Pulmonary artery endothelial cell (primary cell): ENCODE measurements around the gene IMPA2. TPM values are rescaled to one million over a fixed set of nuclear protein-coding genes. Genes with fewer than 3 reads are reported as not detected.
A peak's percentile ranks its signal among the peaks of the same experiment; 100 is the strongest.
"Not testable (repeated sequence)": the region's sequence is repeated elsewhere in the genome, so short reads cannot be mapped to it uniquely, and the experiment has no call there.

Source experiments
- DNase-seq: peaks from one replicate; pipeline ENCODE4 v3.0.0-alpha.2; 2011; ENCODE audit warnings: low read depth, low spot score
- total RNA-seq: library from RNA; depleted of rRNA; stranded (reverse); fragments of >200 nt; gene quantifications from 2 replicates; pipeline ENCODE4 v1.2.3, GENCODE V29; 2014

The IMPA2 gene
- total RNA-seq, 1 donor from 2014 or later, result 6.7 TPM

- no peak for DNase-seq
These were observed 87.6 kb downstream of the IMPA2 start for GRCh38 chr18:12068950-12069320.

DNA sequence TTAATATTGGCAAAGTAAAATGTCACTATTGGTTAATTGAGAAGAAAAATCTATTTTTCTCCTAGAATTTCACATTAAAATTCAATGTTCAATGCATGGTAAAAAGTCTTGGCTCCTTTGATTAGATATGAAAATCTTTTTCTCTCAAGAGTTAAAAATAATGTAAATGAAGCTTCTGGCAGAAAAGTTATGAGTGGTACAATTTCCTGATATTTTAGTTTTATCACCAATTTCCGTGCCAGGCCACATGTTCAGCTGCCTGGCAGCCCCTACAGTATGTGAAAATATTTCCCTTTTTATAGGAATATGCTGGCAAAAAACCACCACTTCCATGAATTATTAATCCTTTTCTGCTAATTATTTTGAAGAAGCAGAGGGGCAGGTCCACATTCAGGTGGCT is 89.8 kb downstream of the IMPA2 start:
- DNase-seq, result not testable (repeated sequence)

- DNase-seq, result no peak
These were observed 91.7 kb downstream of the IMPA2 start for GRCh38 chr18:12072996-12073395.

DNA sequence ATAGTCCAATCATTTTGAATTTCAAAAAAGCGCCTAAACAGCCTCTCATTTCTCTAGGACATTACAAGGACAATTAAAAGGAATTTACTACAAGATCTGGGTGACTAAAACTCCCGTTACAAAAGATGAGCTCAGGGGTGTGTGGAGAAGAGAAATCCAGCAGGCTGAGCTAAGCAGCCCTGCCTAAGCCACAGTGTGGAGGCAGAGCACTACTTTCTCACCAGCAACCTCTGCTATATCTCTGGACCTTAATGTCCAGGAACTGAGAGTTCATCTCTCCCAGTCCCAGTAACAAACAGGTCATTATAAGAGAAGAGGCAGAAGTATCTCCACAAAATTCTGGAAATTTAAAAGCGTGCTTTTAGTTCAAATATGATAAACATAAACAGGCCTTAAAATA is 93.4 kb downstream of the IMPA2 start:
- DNase-seq, result no peak

DNA sequence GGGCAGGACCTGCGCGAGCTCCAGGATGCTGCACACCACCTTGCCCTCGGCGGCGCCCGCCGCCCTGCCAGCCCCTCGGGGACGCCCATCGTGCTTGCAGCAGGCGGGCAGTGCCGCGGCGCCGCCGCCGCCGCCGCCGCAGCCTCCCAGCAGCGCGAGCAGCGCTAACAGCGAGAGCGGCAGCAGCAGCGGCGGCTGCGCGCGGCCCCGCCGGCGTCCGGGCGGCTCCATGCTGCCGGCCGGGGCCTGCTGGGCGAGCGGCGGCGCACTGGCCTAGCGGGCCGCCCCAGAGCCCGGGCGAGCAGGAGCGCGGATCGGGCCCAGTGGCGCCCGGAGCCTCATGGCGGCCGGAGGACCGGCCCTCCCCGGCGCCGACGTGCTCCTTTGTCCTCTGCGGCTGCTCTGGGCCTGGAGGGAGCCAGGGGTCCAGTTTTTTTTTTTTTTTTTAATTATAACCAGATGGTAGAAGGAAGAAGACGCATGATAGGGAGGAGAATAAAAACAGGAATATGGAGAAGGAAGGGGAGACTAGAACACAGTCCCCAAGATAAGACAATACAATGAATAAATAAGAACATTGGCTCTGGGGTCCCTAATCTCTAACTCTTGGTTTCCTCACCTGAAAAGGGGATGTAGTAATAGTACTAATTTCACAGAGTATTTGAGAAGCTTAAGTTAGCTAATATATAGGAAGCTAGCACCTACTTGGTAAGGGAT is 95.3 kb downstream of the IMPA2 start:
- no peak for DNase-seq

DNA sequence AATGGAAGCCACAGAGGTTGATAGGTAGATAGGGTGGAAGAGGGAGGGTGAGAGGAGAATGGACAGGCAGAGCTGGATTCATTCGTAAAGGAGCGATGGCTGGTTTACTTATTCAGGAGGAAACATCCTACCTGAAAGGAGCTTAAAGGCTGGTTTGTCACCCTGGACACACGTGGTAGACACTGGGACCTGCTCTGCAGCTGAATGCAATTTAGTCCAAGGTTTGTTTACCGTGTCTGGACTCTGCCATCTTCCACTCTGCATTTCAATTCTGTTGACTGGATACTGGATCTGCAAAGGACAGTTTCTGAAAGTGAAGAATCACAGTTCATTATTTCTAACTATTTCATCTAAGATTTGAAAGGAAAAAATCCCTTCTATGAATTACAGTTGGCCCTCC is 96.7 kb downstream of the IMPA2 start:
- DNase-seq, result not testable (repeated sequence)

- DNase-seq, result peak; percentile 69
These were observed 98.4 kb downstream of the IMPA2 start for GRCh38 chr18:12079491-12080237.

Other genes starting within 250 kb of the IMPA2 start
- gene CHMP1B, start 130.1 kb upstream of the IMPA2 start, total RNA-seq, result 48.0 and 63.4 TPM in 2 replicates
- gene MPPE1, start 73.2 kb upstream of the IMPA2 start, total RNA-seq, result 14.1 and 14.8 TPM in 2 replicates
- gene ANKRD62, start 112.3 kb downstream of the IMPA2 start, total RNA-seq, result not detected in 2 replicates